Stimulated activated naive CD8-positive, alpha-beta T cell treated with anti-CD3 and anti-CD28 coated beads, Interleukin-15, Interleukin-2, amounts not matched to agents 100 ng/mL and 50 ng/mL, for 24 hours (primary cell): ENCODE measurements around the gene DSC2.
"Not testable (repeated sequence)": the region's sequence is repeated elsewhere in the genome, so short reads cannot be mapped to it uniquely, and the experiment has no call there.

Experiments
- H3K27ac Mint-ChIP-seq: one replicate; pipeline ENCODE4 v1.8.0; 2021; ENCODE audit warnings: mild to moderate bottlenecking, mixed read lengths
- H3K27me3 Mint-ChIP-seq: one replicate; pipeline ENCODE4 v1.8.0; 2021; ENCODE audit warnings: mixed read lengths
- H3K36me3 Mint-ChIP-seq: one replicate; pipeline ENCODE4 v1.8.0; 2021; ENCODE audit warnings: low read depth, mixed read lengths
- H3K4me1 Mint-ChIP-seq: one replicate; pipeline ENCODE4 v1.8.0; 2021; ENCODE audit warnings: low read depth, mixed read lengths
- H3K4me3 Mint-ChIP-seq: one replicate; pipeline ENCODE4 v1.8.0; 2021; ENCODE audit warnings: mild to moderate bottlenecking, mixed read lengths
- H3K9me3 Mint-ChIP-seq: one replicate; pipeline ENCODE4 v1.8.0; 2021; ENCODE audit warnings: mixed read lengths

DSC2 gene

GRCh38 chr18:31042406-31043181, 59.6 kb downstream of the DSC2 start, which contains the start of gene DSC3:
TSS of gene DSC3 (minus strand) at chr18:31042742. CDS start at chr18:31042660, 82 bp downstream.
- Mint-ChIP-seq H3K27me3 (peaks cover 67% of the 10 kb centered on the region), H3K4me3 (peak within 1 kb of the TSS; percentile 62), H3K36me3 (peaks cover 5% of the 10 kb centered on the region), H3K4me1 (peaks cover 8% of the 10 kb centered on the region), H3K9me3 (peaks cover 15% of the 10 kb centered on the region), H3K27ac (no peak within 1 kb of the TSS)

DNA sequence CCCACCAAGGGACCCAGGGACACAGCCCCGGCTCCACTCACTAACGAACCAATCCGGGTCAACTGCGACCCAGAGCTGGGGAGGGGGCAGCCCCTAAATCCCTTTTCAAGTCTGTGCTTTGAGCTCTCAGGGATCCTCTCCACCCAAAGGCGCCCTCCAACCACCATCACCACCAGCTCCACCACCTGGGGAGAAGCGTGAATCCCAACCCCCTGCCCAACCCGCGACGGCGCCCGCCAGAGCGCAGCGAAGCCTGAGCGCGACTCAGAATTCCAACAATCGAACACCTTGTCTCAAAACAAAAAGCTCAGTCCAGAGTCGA, 60.2 kb downstream of the DSC2 start:
- H3K36me3 Mint-ChIP-seq: peaks cover 5% of the 10 kb centered on the region
- H3K4me1 Mint-ChIP-seq: peaks cover 8% of the 10 kb centered on the region
- H3K9me3 Mint-ChIP-seq: peaks cover 15% of the 10 kb centered on the region
- no peak overlapping the region for H3K27ac Mint-ChIP-seq
- H3K4me3 Mint-ChIP-seq: peak overlapping the region; percentile 62
- H3K27me3 Mint-ChIP-seq: peaks cover 67% of the 10 kb centered on the region

GRCh38 chr18:31041271-31042083, 60.7 kb downstream of the DSC2 start:
- H3K27ac Mint-ChIP-seq: no peak overlapping the region
- peaks cover 15% of the 10 kb centered on the region for H3K9me3 Mint-ChIP-seq
- peak overlapping the region; percentile 62 for H3K4me3 Mint-ChIP-seq
- peaks cover 5% of the 10 kb centered on the region for H3K36me3 Mint-ChIP-seq
- H3K27me3 Mint-ChIP-seq: peaks cover 64% of the 10 kb centered on the region
- peaks cover 8% of the 10 kb centered on the region for H3K4me1 Mint-ChIP-seq

GRCh38 chr18:31040686-31041270, 61.4 kb downstream of the DSC2 start:
- peaks cover 15% of the 10 kb centered on the region for H3K9me3 Mint-ChIP-seq
- H3K36me3 Mint-ChIP-seq: peaks cover 5% of the 10 kb centered on the region
- peaks cover 61% of the 10 kb centered on the region for H3K27me3 Mint-ChIP-seq
- peak overlapping the region; percentile 62 for H3K4me3 Mint-ChIP-seq
- H3K27ac Mint-ChIP-seq: no peak overlapping the region
- H3K4me1 Mint-ChIP-seq: peaks cover 8% of the 10 kb centered on the region

- Mint-ChIP-seq H3K27me3 (peaks cover 56% of the 10 kb centered on the region), H3K4me1 (peaks cover 8% of the 10 kb centered on the region), H3K4me3 (no peak overlapping the region), H3K36me3 (peaks cover 5% of the 10 kb centered on the region), H3K9me3 (peaks cover 15% of the 10 kb centered on the region), H3K27ac (no peak overlapping the region)
Measured at GRCh38 chr18:31039426-31039825, 62.8 kb downstream of the DSC2 start.

DNA sequence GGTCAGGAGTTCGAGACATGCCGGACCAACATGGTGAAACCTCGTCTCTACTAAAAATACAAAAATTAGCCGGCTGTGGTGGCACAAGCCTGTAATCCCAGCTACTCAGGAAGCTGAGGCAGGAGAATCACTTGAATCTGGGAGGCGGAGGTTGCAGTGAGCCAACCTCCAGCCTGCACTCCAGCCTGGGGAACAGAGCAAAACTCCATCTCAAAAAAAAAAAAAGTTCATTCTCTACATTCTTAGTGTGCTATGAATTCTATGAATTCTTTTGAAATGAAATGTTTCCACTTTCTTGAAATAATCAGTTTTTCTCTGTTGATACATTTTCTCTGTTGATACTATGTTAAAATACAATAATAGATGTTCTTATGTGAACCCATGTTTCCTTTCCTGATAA, 64.5 kb downstream of the DSC2 start:
- not testable (repeated sequence) for H3K9me3 Mint-ChIP-seq, H3K4me3 Mint-ChIP-seq, H3K4me1 Mint-ChIP-seq, H3K36me3 Mint-ChIP-seq, H3K27ac Mint-ChIP-seq
- peaks cover 40% of the 10 kb centered on the region for H3K27me3 Mint-ChIP-seq

DNA sequence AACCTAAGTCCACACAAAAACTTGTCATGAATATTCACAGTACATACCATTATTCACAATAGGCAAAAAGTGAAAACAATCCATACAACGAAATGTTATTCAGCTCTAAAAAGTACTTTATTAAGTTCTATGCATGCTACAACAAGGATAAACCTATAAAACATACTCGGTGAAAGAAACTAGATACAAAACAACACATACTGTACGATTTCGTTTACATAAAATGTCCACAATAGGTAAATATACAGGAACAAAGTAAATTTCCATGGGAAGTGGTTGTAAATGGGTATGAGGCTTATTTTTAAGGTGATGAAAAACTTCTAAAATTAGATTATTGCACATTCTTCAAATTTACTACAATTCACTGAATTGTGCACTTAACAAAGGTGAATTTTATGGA, 67.7 kb downstream of the DSC2 start:
- Mint-ChIP-seq H3K4me1 (no peaks in the 10 kb centered on the region), H3K36me3 (no peaks in the 10 kb centered on the region), H3K27me3 (peaks cover 13% of the 10 kb centered on the region), H3K9me3 (peaks cover 3% of the 10 kb centered on the region), H3K4me3 (no peak overlapping the region), H3K27ac (no peak overlapping the region)

- H3K9me3 Mint-ChIP-seq: peaks cover 3% of the 10 kb centered on the region
- no peak overlapping the region for H3K4me3 Mint-ChIP-seq
- H3K4me1 Mint-ChIP-seq: no peaks in the 10 kb centered on the region
- no peaks in the 10 kb centered on the region for H3K27me3 Mint-ChIP-seq
- no peaks in the 10 kb centered on the region for H3K36me3 Mint-ChIP-seq
- H3K27ac Mint-ChIP-seq: no peak overlapping the region
Measured at GRCh38 chr18:31030574-31031278, 71.5 kb downstream of the DSC2 start.

DNA sequence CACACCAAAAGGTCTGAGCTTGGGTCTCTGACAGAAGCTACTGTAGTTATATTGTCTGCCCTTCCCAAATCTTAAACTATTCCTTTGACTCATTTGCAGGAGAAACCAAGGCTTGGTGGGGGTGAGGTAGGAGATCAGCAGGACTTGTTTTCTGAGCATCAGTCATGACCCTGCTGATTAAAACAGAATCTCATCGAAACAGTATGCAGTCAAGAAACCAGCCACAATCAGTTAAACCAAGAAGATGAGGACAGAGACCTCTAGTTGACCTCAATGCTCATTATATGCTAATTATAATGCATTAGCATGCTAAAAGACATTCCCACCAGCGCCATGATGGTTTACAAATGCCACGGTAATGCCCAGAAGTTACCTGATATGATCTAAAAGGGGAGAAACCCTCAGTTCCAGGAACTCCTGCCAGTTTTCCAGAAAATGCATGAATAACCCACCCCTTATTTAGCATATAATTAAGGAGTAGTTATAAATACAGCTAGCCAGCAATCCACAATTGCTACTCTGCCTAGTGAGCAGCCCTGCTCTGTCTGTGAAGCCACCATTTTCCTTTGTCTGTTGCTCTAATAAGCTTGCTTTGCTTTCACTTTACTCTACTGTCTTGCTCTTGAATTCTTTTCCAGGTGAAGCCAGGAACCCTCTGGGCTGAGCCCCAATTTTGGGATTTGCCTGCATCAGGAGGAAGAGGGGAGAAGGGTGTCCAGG, 86.3 kb downstream of the DSC2 start:
- Mint-ChIP-seq H3K9me3 (no peaks in the 10 kb centered on the region), H3K36me3 (no peaks in the 10 kb centered on the region), H3K27me3 (no peaks in the 10 kb centered on the region), H3K4me1 (no peaks in the 10 kb centered on the region), H3K4me3 (no peak overlapping the region), H3K27ac (no peak overlapping the region)

DNA sequence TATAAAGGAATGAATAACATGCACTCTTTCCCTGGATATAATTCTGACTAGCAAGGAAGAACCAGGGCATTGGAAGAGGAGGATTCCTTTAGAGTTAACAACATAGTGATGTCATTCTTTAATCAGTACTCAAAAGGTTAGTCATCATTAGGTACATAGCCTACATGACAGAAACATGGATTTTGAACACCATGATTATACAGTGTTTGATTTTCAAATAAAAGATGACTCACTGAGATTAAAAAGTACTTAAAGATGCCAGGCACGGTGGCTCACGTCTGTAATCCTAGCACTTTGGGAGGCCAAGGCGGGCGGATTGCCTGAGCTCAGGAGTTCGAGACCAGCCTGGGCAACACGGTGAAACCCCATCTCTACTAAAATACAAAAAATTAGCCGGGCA, 90.8 kb downstream of the DSC2 start:
- H3K27me3 Mint-ChIP-seq, H3K4me1 Mint-ChIP-seq, H3K9me3 Mint-ChIP-seq, H3K36me3 Mint-ChIP-seq, H3K27ac Mint-ChIP-seq, H3K4me3 Mint-ChIP-seq: not testable (repeated sequence)

DNA sequence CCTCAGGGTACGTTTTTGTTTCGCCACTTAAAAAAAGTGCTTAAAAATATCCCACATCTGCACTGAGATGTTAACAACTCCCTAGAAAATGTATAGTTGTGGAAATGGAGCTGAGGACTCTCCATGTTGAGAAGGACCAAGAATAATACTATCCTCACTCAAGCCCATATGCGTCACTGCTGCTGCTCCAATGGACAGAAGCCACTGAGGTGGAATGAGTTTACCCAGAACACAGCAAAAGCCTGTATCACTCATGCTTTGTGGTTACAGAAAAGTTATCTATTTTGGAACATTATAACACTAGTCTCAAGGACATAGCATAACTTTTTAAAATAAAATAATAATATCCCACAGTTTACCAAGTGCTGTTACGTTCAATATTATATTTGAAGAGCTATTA, 91.6 kb downstream of the DSC2 start:
- Mint-ChIP-seq H3K9me3 (no peaks in the 10 kb centered on the region), H3K36me3 (no peaks in the 10 kb centered on the region), H3K27me3 (no peaks in the 10 kb centered on the region), H3K4me3 (no peak overlapping the region), H3K4me1 (no peaks in the 10 kb centered on the region), H3K27ac (no peak overlapping the region)
